ENCODE data around the gene KIF5C.

KIF5C gene

DNA sequence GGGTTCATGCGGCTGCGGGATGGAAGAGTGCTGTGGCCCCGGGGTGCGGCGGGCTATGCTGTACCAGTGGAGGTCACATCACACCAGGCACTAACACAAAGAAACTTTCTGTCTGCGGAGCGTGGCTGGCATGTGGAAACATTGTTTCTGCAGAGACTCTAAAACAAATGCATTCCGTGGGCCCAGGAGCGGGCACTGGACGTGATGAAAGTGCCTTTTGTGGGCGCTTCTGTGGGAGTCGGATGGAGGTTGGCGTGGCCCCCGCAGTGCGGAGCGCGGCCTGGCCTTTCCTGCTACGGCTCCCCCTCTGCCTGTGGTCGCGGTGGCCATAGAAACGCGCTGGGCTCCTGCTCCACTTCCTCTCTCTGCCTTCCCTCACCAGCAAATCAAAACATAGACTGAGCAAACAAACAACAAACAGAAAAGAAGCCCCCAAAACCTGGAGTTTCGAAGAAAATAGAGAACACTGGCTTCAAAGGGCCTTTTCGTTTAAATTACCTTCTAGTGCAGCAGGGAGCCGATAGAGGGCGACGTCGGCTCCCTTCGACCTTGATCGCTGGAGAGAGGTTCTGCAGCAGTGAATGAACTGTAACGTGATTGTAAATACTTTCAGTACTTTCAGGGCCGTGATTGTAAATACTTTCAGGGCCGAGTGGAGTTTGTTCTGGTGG, 51.4 kb downstream of the KIF5C start:
- DNase-seq, result no peak

- no peak for DNase-seq
Observed at GRCh38 chr2:148926981-148927401, 52.0 kb downstream of the KIF5C start.

- DNase-seq, result no peak
Observed at GRCh38 chr2:148928395-148928794, 53.4 kb downstream of the KIF5C start.

GRCh38 chr2:148930046-148930775, 55.2 kb downstream of the KIF5C start:
- DNase-seq, result no peak

DNA sequence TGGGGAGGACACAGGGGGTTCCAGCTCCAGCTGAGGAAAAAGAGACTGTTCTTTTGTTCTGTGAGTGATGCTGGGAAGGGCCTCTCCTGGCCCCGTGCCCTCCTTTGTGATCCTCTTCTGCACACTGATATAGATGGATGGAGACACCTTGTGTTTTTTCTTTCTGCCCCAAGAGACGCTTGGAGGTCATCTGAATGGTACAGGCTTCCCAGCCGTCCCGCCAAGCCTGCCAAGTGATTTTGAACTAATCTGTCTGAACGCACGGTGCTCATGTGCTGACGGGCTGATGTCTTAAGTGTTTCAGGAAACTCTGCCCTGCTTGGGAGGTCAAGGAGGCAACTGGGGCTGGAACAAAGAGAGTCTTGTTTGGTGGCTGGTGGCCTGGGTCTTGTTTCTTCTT, 57.5 kb downstream of the KIF5C start:
- no peak for DNase-seq

DNA sequence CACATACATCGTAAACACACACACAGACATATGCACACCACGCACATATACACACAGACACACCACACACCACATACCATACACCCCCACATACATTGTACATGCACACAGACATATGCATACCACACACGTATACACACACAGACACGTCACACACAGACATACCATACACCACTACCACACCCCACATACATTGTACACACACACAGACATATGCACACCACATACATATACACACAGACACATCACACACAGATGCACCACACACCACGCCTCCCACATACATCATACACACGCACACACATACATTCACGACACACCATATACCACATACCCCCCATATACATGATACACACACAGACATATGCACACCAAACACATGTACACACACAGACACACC, 58.4 kb downstream of the KIF5C start:
- DNase-seq, result no peak

DNA sequence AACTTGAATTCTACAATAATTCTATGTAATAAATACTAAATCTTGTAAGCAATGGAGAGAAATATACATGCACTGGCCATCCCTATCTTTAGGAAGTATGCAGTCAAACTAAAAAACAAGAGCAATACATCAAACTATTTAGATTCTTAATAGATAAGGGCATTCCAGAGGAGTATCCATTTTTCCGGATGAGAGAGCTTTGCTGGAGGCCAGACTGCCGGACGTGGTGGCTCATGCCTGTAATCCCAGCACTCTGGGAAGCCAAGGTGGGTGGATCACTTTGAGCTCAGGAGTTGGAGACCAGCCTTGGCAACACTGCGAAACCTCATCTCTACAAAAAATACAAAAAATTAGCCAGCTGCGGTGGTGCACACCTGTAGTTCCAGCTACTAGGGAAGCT, 60.8 kb downstream of the KIF5C start:
- DNase-seq, result no peak

GRCh38 chr2:148936857-148937450, 61.9 kb downstream of the KIF5C start:
- DNase-seq, result no peak

DNA sequence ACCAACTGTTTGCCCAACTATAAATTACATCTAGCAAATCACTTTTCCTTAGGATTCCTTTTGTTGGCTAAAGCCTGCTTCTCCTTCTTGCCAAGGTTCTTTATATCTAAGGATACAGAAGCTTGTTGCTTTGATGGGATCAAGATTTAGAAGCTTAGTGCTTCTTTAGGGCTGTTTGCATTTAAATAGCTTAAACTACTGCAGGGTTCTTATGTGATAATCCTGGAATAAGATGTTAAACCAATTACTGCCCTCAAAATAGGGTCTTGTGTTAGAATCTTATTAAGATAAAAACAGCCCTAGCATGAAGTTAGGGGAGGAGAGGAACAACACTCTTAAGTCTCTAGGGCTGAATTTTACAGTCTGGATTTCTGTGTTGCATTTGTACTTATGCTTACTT, 64.2 kb downstream of the KIF5C start:
- DNase-seq, result no peak

DNA sequence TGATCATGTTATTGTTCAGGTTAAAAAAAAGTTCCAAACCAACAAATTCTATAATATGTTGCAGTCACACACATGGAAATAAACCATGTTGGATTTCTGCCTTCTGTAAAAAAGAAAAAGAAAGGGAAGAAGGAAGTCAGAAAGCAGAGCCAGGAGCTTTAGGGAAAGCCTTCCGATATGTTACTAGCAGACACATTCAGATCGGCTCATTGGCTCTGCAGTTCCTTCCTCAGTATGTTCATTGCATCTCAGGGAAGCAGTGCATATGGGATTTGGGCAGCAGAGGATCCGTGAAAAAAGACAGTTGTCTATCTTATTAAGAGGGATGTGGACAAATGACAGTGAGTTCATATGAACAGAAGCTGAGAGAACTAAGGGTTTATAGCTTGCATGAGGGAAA, 68.1 kb downstream of the KIF5C start:
- no peak for DNase-seq

DNA sequence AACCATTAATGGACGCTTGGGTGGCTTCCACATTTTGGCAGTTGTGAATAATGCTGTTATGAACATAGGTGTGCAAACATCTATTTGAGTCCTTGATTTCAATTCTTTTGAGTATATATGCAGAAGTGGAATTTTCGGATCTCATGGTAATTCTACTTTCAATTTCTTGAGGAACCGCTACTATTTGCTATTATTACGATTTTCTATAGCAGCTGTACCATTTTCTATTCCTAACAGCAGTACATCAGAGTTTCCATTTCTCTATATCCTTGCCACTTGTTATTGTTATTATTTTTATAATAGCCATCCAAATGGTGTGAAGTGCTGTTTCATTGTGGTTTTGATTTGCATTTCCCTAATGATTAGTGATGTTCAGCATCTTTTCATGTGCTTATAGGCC, 69.5 kb downstream of the KIF5C start:
- DNase-seq, result no peak

GRCh38 chr2:148947299-148947698, 72.3 kb downstream of the KIF5C start:
- DNase-seq, result no peak

- DNase-seq, result no peak
Observed at GRCh38 chr2:148948868-148949267, 73.8 kb downstream of the KIF5C start.

DNA sequence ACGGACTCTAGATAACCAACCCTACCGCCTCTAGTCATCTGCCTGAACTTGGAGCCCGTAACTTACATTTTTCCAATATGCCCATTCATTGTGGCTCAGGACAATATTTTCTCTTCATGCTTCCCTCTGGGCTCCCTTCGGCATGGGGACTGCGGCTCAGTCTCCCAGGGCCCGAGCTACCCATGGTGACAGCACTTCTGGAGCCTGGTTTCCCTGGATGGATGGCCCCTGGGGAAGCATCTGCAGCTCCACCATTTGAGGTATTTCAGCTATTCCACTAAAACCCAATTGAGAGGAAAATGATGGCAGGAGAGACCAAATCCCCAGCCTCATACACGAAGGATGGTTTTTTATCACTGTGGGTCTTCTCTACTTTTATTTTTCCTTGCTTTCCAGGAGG, 74.3 kb downstream of the KIF5C start:
- DNase-seq, result no peak

DNA sequence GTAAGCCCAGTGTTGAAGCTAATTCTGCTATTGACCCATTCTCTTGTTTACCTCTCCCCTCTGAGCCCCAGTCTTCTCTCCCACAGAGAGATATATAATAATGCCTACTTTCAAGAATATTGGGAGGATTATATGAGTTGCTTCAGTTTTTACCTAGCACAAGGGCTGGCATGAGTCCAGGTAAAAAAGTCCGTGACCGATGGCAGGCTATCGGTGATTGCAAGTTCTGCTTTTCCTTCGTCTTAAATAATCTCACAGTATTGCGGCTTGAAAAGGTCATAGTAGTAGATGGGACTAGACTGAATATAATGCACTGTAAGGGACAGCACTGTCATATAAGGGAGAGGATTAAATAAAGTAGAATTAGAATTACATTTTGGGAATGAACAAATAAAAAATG, 77.6 kb downstream of the KIF5C start:
- DNase-seq, result no peak

- no peak for DNase-seq
Observed at GRCh38 chr2:148953426-148953825, 78.4 kb downstream of the KIF5C start.

- DNase-seq, result no peak
Observed at GRCh38 chr2:148954536-148954935, 79.5 kb downstream of the KIF5C start.

- DNase-seq, result no peak
Observed at GRCh38 chr2:148955798-148956197, 80.8 kb downstream of the KIF5C start.

DNA sequence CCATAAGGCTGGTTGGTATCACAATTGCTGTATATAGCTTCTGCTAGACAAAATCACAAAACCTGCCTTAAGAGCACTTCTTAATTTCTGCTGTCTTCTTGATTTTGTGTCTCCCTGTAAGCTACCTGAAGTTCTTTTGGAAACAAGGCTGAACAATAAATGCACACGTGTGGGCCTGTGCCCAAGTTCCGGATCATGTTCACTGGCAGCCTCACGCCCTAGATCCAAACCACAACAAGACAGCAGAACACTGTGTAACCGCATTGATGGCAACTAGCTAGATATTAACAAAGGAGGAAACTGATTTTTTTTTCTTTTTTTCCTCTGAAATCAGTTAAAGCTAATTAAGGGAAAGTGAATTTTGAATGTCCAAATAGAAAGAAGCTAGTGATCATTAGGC, 82.0 kb downstream of the KIF5C start:
- DNase-seq, result no peak

GRCh38 chr2:148959745-148960144, 84.7 kb downstream of the KIF5C start:
- DNase-seq, result no peak

DNA sequence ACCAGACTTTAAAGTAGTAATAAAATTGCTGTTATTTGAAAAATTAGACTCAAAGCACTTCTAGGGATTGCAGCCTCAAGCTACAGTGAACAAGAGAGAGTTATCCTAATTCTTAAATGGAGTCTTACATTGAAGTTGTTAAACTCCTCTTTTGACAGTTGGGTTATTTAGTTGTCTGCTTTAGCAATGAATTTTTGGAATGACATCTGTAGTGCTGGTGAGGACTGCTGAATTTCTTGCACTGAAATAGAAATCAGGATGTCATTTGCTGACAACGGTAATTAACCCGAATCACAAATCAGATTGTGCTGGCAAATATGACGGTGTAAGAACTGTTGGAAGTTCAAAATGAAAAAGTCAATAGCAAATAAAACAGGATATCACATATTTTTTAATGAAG, 85.5 kb downstream of the KIF5C start:
- DNase-seq, result no peak

- no peak for DNase-seq
Observed at GRCh38 chr2:148963461-148963860, 88.4 kb downstream of the KIF5C start.

DNA sequence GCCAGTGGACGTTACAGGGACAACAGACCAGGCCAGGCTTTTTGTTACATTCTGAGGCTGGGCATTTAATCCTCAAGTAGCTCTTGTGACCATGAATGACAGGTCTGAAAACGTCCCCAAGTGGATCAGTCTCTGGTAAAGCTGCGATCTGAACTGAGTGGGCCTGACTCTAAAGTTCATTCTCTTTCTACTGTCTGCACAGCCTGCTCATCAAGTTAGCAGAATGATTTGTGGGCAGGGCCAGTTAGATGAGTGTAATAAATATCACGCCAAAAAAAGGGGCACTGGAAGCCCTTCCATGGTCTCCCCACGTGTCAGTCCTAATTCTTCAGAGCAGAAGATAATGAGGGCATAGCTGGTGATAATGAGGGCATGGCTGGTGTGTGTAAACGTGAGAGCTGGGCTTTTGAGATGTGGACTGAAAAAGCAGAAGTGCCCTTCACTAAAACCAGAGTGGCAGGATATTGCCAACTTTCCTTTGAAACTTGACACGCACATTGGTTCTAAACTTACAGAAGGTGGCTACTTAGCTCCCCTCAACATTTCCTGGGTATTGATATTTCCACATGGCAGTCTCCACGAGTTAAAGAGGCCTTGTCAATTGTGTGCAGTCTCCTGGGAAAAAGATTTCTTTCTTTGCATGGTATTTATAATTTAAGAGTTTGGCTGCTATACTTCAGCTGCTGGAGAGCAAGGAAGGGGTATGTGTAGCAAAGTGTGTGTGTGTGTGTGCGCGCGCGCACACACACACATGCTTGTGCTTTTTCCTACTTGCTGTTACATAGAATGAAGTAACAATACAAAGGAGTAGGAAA, 90.8 kb downstream of the KIF5C start:
- DNase-seq, result no peak

DNA sequence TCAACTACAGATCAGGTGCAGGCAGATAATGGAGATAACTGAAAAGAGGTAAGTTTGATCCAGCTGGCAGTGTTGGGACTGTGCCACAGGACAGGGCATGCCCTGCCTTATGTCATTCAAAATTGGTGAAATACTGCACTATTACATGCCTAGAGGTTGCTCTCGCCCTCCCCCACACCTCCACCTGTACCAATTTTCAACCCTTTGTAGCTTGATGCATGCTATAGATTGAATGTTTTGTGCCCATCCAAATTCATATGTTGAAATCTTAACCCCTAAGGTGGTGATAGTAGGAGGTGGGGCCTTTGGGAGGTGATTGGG, 91.4 kb downstream of the KIF5C start:
- DNase-seq, result no peak
